Activated CD4-positive, alpha-beta T cell treated with anti-CD3 and anti-CD28 coated beads for 36 hours (primary cell): ENCODE measurements around the gene GSTM2. TPM values are rescaled to one million over a fixed set of nuclear protein-coding genes. Genes with fewer than 3 reads are reported as not detected.
"Not testable (repeated sequence)": the region's sequence is repeated elsewhere in the genome, so short reads cannot be mapped to it uniquely, and the experiment has no call there.

Experiments
- ATAC-seq: fragments of 200-7000 bp; cut with Tn5 transposase; one replicate; pipeline ENCODE4 v1.10.0; 2021; ENCODE audit warnings: mild to moderate bottlenecking, moderate library complexity
- CTCF ChIA-PET: fragments of 350-600 bp; sonication (Branson Sonifier 250); formaldehyde crosslinking; loops from one replicate; lab custom pipeline; 2021; ENCODE audit warnings: antibody characterized with exemption; lab: Charles Lee
- POLR2A ChIA-PET: fragments of 350-600 bp; sonication (Branson Sonifier 250); formaldehyde crosslinking; loops from one replicate; lab custom pipeline; 2021; ENCODE audit warnings: antibody characterized with exemption, inconsistent platforms; lab: Charles Lee
- DNase-seq: peaks from one replicate; pipeline ENCODE4 v3.0.0-alpha.2; 2020
- H3K27ac Mint-ChIP-seq: one replicate; pipeline ENCODE4 v1.8.0; 2021; ENCODE audit warnings: mixed read lengths
- H3K27me3 Mint-ChIP-seq: one replicate; pipeline ENCODE4 v1.8.0; 2021; ENCODE audit warnings: mixed read lengths
- H3K36me3 Mint-ChIP-seq: one replicate; pipeline ENCODE4 v1.8.0; 2021; ENCODE audit warnings: low read depth, mixed read lengths
- H3K4me1 Mint-ChIP-seq: one replicate; pipeline ENCODE4 v1.8.0; 2021; ENCODE audit warnings: mixed read lengths
- H3K4me3 Mint-ChIP-seq: one replicate; pipeline ENCODE4 v1.8.0; 2021; ENCODE audit warnings: mild to moderate bottlenecking, moderate library complexity, mixed read lengths
- H3K9me3 Mint-ChIP-seq: one replicate; pipeline ENCODE4 v1.8.0; 2021; ENCODE audit warnings: low read depth, mixed read lengths
- intact Hi-C, 2 experiments: fragments of 100-400 bp; cut with DNase I in 1 of 2; cut with micrococcal nuclease in 1 of 2; formaldehyde crosslinking; loops; one replicate each; pipeline versions ENCODE4 v1.14.2 to v1.15.1; 2022 to 2024; cut with DNase I, micrococcal nuclease
- total RNA-seq, 2 experiments: library from RNA; stranded (reverse); gene quantifications; one replicate each; pipeline ENCODE4 v1.2.3, GENCODE V29; 2021

The GSTM2 gene
- total RNA-seq, 2 experiments from 2014 or later: 18.7 to 23.9 TPM

DNA sequence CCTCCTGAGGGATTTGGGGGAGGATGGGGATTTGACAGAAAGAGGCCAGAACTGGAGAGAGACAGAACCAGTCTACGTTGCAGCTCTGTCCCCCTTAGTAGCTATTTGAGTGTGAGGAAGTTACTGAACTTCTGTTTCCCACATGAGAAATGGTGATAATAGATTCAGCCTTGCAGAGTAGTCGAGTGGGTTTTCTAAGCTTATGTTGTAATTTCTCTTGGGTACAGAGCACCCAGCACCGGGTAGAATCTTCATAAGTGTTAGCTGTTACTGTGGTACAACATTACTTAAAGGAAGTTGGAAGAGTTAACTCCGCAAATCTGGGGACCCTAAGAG lies 7.2 kb upstream of the GSTM2 start:
- H3K4me1 Mint-ChIP-seq, H3K4me3 Mint-ChIP-seq, DNase-seq, POLR2A ChIA-PET, H3K27me3 Mint-ChIP-seq, H3K36me3 Mint-ChIP-seq, ATAC-seq, intact Hi-C loops, H3K9me3 Mint-ChIP-seq: not testable (repeated sequence)
- CTCF ChIA-PET: interaction anchor here (1.0 kb wide), 2 partner anchors 22 to 116 kb away, joined by 3 read pairs; no protein-coding TSS in a partner anchor
- H3K27ac Mint-ChIP-seq: peak overlapping the region; percentile 16

- Mint-ChIP-seq H3K9me3 (no peaks in the 10 kb centered on the region), H3K27me3 (no peaks in the 10 kb centered on the region), H3K36me3 (peaks cover 3% of the 10 kb centered on the region), H3K27ac (no peak overlapping the region), H3K4me1 (peaks cover 4% of the 10 kb centered on the region), H3K4me3 (no peak overlapping the region)
- ChIA-PET POLR2A (no interaction called here), CTCF (interaction anchor here (0.7 to 2.0 kb wide), 3 partner anchors 9 to 881 kb away, joined by 3 to 9 read pairs (median 3); no protein-coding TSS in a partner anchor)
- intact Hi-C loops: no loop called here
- no peak for DNase-seq
- no peak for ATAC-seq
These were observed 6.5 kb upstream of the GSTM2 start for GRCh38 chr1:109661391-109661790.

DNA sequence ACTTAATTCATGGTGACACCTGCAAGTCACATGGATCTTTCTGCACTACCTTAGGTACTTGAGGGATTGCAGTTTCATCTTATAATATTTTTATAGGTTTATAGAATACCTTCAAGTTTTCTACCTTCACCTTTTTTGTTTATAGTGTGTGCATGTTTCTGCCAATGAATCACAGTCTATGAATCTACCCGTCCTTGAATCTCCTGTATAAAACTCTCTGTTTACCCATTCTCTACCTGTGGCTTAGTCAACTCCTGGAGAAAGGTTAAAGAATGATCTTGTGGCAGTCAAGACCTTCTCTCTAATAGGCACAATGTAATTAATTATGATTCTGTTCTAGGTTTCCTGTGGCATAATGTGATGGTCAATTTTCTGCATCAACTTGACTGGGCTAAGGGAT lies 3.2 kb upstream of the GSTM2 start:
- POLR2A ChIA-PET: no interaction called here
- Mint-ChIP-seq H3K27ac (no peak overlapping the region), H3K4me1 (peaks cover 17% of the 10 kb centered on the region), H3K27me3 (no peaks in the 10 kb centered on the region), H3K36me3 (no peaks in the 10 kb centered on the region), H3K9me3 (no peaks in the 10 kb centered on the region), H3K4me3 (no peak overlapping the region)
- CTCF ChIA-PET: no interaction called here
- ATAC-seq (no peak), DNase-seq (no peak)
- intact Hi-C loops: no loop called here

DNA sequence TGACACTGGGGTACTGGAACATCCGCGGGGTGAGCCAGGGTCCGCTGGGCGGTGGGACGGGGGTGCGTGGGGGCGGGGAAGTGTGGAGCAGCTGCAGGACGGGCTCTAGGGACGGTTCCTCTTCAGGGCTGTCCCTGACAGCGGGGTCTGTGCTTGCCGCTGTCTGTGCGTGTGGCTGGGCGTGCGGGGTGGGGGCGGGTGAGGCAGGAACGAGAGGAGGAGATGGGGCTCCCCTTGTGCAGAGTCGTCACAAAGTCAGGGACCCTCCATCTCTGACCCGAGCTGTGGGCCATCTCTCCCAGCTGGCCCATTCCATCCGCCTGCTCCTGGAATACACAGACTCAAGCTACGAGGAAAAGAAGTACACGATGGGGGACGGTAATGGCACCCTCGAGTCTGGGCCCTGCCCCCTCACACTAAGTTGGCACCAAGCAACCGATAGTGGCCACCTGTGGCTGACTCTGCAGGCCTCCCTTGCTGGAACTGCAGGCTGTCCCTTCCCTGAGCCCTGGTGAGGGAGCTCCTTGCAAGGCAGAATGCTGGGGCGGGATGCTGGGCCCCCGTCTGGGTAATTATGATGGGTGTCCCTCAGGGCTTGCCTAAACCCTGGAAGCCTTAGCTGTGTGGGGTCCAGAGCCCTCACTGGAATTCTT lies 392 bp downstream of the GSTM2 start:
- Mint-ChIP-seq H3K4me1 (peaks cover 18% of the 10 kb centered on the region), H3K27ac (no peak overlapping the region), H3K4me3 (peak overlapping the region; percentile 71), H3K27me3 (no peaks in the 10 kb centered on the region), H3K9me3 (no peaks in the 10 kb centered on the region), H3K36me3 (no peaks in the 10 kb centered on the region)
- intact Hi-C loops: no loop called here
- DNase-seq: peak; percentile 13
- ATAC-seq: peak; percentile 30
- ChIA-PET CTCF (interaction anchor here (0.6 to 1.0 kb wide), 3 partner anchors 11 to 28 kb away, joined by 3 to 5 read pairs (median 3); no protein-coding TSS in a partner anchor), POLR2A (interaction anchor here (0.7 kb wide), 1 partner anchor 28 kb away, joined by 3 read pairs; no protein-coding TSS in a partner anchor)

GRCh38 chr1:109669246-109669948 lies 1.5 kb downstream of the GSTM2 start:
- peak overlapping the region; percentile 35 for H3K27ac Mint-ChIP-seq
- ATAC-seq: no peak
- no peaks in the 10 kb centered on the region for H3K27me3 Mint-ChIP-seq
- CTCF ChIA-PET: interaction anchor here (0.8 to 1.2 kb wide), 5 partner anchors 18 to 338 kb away, joined by 3 to 5 read pairs (median 4); partner anchors contain the start of gene GSTM1
- H3K36me3 Mint-ChIP-seq: no peaks in the 10 kb centered on the region
- peak overlapping the region; percentile 50 for H3K4me3 Mint-ChIP-seq
- POLR2A ChIA-PET: no interaction called here
- peak; percentile 29 for DNase-seq
- H3K9me3 Mint-ChIP-seq: no peaks in the 10 kb centered on the region
- intact Hi-C loops: no loop called here
- peaks cover 18% of the 10 kb centered on the region for H3K4me1 Mint-ChIP-seq

DNA sequence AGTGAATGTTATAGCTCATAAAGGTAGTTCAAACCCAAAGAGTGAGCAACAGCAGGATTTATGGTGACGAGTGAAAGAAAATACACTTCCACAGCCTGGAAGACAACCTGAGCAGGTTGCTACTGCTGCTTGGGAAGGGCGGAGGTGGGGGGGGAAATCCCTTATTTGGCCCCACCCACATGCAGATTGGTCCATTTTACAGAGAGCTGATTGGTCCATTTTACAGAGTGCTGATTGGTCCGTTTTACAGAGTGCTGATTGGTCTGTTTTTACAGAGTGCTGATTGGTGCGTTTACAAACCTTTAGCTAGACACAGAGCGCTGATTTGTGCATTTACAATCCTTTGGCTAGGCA lies 2.1 kb downstream of the GSTM2 start:
- Mint-ChIP-seq H3K4me3 (peak overlapping the region; percentile 50), H3K27ac (peak overlapping the region; percentile 35), H3K4me1 (peaks cover 18% of the 10 kb centered on the region)
- H3K36me3 Mint-ChIP-seq, ATAC-seq, H3K9me3 Mint-ChIP-seq, POLR2A ChIA-PET, DNase-seq, H3K27me3 Mint-ChIP-seq, intact Hi-C loops: not testable (repeated sequence)
- CTCF ChIA-PET: interaction anchor here (0.8 to 1.2 kb wide), 5 partner anchors 18 to 337 kb away, joined by 3 to 5 read pairs (median 4); partner anchors contain the start of gene GSTM1

- POLR2A ChIA-PET: interaction anchor here (0.6 kb wide), 2 partner anchors 289 to 836 kb away, joined by 3 to 5 read pairs; no protein-coding TSS in a partner anchor
- Mint-ChIP-seq H3K4me1 (peaks cover 18% of the 10 kb centered on the region), H3K9me3 (no peaks in the 10 kb centered on the region), H3K36me3 (no peaks in the 10 kb centered on the region), H3K27me3 (no peaks in the 10 kb centered on the region), H3K4me3 (no peak overlapping the region), H3K27ac (no peak overlapping the region)
- no peak for ATAC-seq
- CTCF ChIA-PET: interaction anchor here (0.6 to 1.5 kb wide), 5 partner anchors 17 to 303 kb away, joined by 3 to 6 read pairs (median 4); partner anchors contain the start of gene GSTM1
- intact Hi-C loops: no loop called here
- no peak for DNase-seq
These were observed 3.2 kb downstream of the GSTM2 start for GRCh38 chr1:109671067-109671466.

GRCh38 chr1:109673861-109674260 lies 6.0 kb downstream of the GSTM2 start:
- H3K4me3 Mint-ChIP-seq, intact Hi-C loops, H3K27me3 Mint-ChIP-seq, H3K36me3 Mint-ChIP-seq, POLR2A ChIA-PET, H3K4me1 Mint-ChIP-seq, ATAC-seq, H3K27ac Mint-ChIP-seq, DNase-seq, H3K9me3 Mint-ChIP-seq: not testable (repeated sequence)
- CTCF ChIA-PET: interaction anchor here (1.4 kb wide), 1 partner anchor 34 kb away, joined by 4 read pairs; no protein-coding TSS in a partner anchor

- CTCF ChIA-PET: interaction anchor here (0.6 kb wide), 1 partner anchor 783 kb away, joined by 3 read pairs; no protein-coding TSS in a partner anchor
- ATAC-seq, POLR2A ChIA-PET, H3K27me3 Mint-ChIP-seq, DNase-seq, H3K36me3 Mint-ChIP-seq, H3K4me1 Mint-ChIP-seq, H3K27ac Mint-ChIP-seq, H3K4me3 Mint-ChIP-seq, H3K9me3 Mint-ChIP-seq, intact Hi-C loops: not testable (repeated sequence)
These were observed 9.0 kb downstream of the GSTM2 start for GRCh38 chr1:109676683-109677381.

DNA sequence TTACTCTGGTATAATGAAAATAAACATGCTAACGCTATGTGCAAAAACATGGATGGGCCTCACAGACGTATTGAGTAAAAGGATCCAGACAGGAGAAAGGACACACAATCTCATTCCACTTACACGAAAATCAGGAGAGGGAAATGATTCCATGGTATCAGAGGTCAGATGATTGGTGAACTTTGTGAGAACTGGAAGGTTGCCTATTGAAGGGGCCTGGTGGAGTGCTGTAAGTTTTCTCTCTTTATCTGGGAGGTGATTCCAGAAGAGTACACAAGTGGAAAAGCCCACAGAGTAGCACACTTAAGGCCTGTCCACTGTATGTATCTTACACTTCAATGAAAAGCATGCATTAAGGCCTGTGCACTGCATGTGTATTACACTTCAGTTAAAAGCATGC lies 9.6 kb downstream of the GSTM2 start:
- ChIA-PET CTCF (no interaction called here), POLR2A (no interaction called here)
- Mint-ChIP-seq H3K36me3 (no peaks in the 10 kb centered on the region), H3K4me3 (no peak overlapping the region), H3K27ac (no peak overlapping the region), H3K27me3 (no peaks in the 10 kb centered on the region), H3K4me1 (no peaks in the 10 kb centered on the region), H3K9me3 (no peaks in the 10 kb centered on the region)
- DNase-seq: no peak
- intact Hi-C loops: no loop called here
- no peak for ATAC-seq

- intact Hi-C loops, ATAC-seq, CTCF ChIA-PET: not testable (repeated sequence)
These were observed 10.8 kb downstream of the GSTM2 start for GRCh38 chr1:109678637-109679036.

More at GRCh38 chr1:109678637-109679036, 10.8 kb downstream of the GSTM2 start:
- POLR2A ChIA-PET, H3K36me3 Mint-ChIP-seq, H3K9me3 Mint-ChIP-seq, H3K4me1 Mint-ChIP-seq, H3K27ac Mint-ChIP-seq, H3K4me3 Mint-ChIP-seq, H3K27me3 Mint-ChIP-seq, DNase-seq: not testable (repeated sequence)
